Tibial nerve (tissue), 4 donors: ENCODE results near the gene CALML3.

Source experiments
- CTCF ChIP-seq, 5 experiments: fragments of 200-600 bp in 3 of 5; fragments of 450-650 bp in 2 of 5; sonication (generic) in 3 of 5; IDR thresholded peaks; one replicate each; pipeline ENCODE4 v1.5.1; 2016 to 2019; ENCODE audit warnings: antibody characterized with exemption in 5 of 5, mild to moderate bottlenecking in 3 of 5, moderate library complexity in 2 of 5
- EP300 ChIP-seq, 2 donors: sonication (generic); formaldehyde crosslinking; IDR thresholded peaks; one replicate each; pipeline ENCODE4 v1.6.1; 2017; ENCODE audit warnings: antibody characterized with exemption in 2 of 2, mild to moderate bottlenecking in 1 of 2
- POLR2A ChIP-seq, 2 donors: fragments of 450-650 bp; IDR thresholded peaks; one replicate each; pipeline ENCODE4 v1.6.1; 2017; ENCODE audit warnings: antibody characterized with exemption in 2 of 2, mild to moderate bottlenecking in 2 of 2, moderate library complexity in 2 of 2

DNA sequence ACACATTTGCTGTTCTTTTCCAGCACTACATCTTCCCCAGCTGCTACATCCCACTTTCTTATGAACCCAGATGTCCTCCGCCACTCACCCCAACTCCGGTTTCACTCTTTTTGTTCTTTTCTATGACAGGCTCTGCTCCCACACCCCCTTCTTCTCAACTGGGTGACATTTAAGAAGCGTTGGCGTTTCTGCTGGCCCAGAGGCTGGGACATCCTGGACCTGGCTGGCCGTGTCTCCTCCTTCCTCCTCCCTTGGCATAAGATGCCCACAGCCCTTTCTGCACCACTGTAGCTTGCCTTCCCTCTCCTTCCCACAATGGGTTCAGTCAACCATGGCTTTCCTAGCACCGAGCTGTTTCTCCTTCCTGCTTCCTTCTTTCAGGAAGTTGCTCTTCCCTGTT lies 16.0 kb upstream of the CALML3 start:
- TF ChIP-seq EP300 (IDR thresholded peaks at IDR 0.05) (no peak), CTCF (IDR thresholded peaks at IDR 0.05) (no peak), POLR2A (IDR thresholded peaks at IDR 0.05) (no peak)
